Measurements from ENCODE around the gene TWSG1.
"Not testable (repeated sequence)": the region's sequence is repeated elsewhere in the genome, so short reads cannot be mapped to it uniquely, and the experiment has no call there.

Gene TWSG1

DNA sequence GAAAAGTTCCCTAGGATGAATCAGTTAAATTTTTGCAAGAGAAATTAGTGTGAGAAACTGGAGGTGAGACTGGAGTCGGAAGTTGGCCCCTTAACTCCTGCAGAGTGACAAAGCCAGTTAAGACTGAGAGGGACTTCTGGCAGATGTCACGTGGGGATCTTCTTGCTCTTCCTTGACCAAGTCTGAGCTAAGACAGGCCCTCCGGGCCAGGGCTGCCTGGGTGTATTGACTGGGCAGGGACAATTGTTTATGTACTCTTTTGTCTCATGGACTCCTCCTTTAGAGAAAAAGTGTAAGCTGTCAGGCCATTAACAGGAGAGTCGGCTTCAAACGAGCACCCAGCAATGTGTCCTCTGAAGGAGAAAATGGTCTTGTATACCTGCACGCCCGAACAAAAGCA, 92.2 kb downstream of the TWSG1 start:
- DNase-seq (ENCODE audit: low spot score): no peak

DNA sequence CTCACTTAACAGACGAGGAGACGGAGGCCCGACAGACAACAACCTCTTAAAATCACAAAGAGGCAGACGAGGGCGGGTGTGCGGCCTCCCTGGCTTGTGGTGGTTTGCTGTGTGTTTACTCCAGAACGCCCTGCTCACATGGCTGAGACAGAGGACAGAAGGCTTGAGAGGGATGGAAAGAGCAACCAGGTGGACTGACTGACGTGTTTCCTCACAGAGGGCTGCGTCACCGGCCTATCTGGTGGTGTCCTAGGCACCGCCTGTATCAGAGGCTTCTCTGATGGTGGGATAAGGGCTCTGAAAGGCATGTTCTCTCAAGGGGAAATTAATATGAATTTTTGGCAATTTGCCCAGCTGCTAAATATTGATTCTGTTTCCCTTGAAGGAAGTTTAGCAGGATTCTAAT, 93.7 kb downstream of the TWSG1 start:
- no peak for DNase-seq (ENCODE audit: low spot score)

DNA sequence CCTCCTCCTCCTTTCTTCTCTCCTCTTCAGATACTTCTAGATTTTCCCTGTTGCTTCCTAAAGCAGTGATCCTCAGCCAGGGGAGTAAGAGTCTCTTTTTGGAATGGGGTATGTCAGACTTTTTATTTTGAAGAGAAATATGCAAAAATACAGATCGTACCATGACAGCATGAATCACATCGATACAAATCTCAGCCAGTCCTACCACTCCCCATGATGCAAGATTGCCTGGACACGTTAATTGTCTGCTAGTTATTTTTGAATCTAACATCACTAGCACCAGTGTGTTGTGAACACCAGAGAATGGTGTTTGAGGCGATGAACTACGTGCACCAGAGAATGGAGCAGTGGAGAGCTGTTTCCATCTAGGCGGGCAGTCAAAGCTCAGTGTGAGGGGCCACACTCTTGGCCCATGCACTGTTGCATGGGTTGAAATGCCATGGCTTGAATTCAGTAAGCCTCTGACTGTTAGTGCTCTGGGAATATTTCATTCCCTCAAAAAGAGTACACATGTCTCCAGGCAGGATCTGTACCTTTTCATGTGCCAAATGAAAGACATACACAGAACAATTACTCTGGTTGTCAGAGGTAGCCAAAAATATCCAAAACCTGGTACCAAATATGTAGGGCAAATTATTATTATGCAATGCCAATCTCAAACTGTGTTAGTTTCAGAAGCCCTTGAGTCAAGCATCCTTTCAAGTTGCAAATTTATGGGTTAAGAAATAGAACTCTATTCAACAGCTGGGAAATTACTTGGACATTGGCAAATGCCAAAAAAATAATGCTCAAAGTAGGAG, 94.5 kb downstream of the TWSG1 start:
- DNase-seq (ENCODE audit: low spot score): no peak

DNA sequence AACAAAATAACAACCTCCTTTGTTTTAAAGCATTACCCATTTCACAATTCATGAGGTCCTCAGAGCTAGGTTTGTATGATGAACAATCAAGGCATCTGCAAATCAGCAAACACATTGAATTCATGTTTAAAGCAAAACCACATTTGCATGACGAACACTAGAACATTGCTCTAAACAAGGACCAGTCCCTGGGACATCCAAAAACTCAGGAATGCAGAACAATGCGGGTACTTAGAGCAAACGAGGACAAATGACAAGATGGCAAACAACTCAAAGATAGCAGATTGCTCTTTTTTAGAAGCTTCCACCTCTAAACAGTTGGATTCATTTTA, 95.1 kb downstream of the TWSG1 start:
- no peak for DNase-seq (ENCODE audit: low spot score)

DNA sequence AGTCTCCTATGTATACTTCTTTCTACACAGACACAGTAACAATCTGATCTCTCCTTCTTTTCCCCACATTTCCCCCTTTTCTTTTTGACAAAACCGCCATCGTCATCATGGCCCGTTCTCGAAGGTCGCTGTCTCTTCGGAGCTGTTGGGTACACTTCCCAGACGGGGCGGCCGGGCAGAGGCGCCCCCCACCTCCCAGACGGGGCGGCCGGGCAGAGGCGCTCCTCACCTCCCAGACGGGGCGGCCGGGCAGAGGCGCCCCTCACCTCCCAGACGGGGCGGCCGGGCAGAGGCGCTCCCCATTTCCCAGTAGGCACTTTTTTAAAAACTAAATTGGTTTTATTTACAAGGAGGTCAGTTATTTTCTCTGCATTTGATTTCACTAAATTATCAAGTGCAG, 95.7 kb downstream of the TWSG1 start:
- DNase-seq (ENCODE audit: low spot score): not testable (repeated sequence)

DNA sequence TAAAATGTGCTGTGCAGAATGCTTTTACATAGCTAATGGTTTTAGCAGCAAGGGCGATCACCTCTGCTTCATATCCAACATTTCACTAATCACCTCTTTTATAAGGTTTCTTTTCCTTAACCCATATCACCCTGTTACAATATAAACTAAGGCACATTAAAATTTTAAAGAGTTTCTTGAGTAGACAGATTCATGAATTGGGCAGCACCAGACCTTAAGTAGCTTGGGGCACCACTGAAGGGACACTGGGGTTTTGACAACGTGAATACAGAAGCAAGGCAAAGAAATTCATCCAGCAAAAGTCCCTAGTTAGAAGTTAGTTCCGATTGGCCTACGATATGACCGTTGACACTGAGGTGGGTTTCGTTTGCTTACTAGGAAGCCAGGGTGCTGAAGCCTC, 96.7 kb downstream of the TWSG1 start:
- no peak for DNase-seq (ENCODE audit: low spot score)

DNA sequence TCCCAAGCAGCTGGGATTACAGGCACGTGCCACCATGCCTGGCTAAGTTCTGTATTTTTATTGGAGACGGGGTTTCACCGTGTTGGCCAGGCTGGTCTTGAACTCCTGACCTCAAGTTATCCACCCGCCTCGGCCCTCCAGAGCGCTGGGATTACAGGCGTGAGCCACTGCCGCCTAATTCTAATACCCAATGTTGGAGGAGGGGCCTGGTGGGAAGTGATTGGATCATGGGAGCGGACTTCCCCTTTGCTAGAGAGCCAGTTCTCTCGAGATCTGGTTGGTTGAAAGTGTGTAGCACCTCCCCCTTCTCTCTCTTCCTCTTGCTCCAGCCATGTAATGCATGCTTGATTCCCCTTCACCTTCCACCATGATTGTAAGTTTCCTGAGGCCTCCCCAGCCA, 98.5 kb downstream of the TWSG1 start:
- DNase-seq (ENCODE audit: low spot score): not testable (repeated sequence)

DNA sequence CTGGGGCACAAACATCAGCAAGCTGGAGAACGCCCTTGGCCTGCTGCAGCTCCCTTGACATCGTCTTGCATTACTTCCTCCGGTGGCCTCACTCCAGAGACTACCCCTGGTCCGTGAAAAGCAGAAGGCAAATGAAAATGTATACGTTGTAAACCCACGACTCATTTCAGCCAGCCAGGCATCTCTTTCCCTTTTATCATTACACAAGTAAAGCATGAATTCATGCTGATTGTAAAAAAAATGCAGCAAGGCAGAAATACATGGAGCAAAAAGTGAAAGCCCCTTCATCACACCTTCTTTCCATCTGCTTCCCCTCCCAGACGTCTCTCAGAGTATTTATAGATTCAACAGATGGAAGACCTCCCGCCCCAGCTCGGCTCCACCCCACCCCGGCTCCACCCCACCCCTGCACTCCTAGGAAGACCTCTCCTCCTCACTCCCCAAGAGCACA, 99.1 kb downstream of the TWSG1 start:
- no peak for DNase-seq (ENCODE audit: low spot score)

DNA sequence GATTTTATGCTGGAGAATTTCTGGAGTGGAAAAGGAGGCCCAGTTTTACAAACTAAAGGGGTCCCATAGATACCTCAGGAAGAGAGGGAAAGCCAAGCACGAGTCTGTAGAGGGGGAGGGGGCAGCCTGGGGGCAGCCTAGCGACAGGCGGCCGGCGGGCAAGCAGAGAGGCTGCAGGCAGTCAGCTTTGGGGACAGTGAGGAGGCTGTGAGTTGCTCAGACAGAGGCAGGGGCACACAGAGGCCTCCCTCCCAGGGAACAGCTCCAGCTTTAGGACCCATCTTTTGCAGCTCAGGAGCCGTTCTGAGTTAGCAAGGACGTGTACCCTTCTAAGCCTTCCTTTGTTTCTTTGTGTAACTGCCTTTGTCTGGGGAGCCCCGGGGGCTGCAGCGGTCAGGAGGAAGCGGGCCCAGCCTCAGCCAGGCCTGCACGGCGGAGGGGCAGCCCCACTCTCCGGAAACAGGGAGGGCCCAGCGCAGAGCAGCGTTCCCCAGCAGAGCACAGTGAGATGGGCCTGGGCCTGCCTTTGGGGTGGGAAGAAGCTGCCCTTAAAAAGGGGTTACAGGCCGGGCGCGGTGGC, 99.6 kb downstream of the TWSG1 start:
- DNase-seq (ENCODE audit: low spot score): no peak

DNA sequence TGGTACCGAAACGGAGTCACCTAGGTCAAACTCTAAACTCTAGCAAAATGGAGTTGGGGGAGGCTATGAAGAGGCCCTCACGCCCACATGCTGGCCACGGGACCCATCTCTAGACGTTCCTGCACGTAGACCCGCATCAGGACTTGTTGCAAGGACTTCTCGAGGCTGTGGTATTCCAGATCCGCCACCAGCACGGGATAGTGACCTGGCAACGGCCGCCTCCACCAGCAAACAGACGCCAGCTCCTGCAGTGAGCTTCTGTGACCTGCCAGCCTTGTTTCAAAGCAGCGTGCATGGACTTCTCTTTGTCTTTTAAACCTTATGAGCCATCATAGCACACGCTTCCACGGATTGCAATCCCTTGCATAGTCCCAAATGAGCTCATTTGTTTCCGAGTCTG, 100.5 kb downstream of the TWSG1 start:
- DNase-seq (ENCODE audit: low spot score): no peak

DNA sequence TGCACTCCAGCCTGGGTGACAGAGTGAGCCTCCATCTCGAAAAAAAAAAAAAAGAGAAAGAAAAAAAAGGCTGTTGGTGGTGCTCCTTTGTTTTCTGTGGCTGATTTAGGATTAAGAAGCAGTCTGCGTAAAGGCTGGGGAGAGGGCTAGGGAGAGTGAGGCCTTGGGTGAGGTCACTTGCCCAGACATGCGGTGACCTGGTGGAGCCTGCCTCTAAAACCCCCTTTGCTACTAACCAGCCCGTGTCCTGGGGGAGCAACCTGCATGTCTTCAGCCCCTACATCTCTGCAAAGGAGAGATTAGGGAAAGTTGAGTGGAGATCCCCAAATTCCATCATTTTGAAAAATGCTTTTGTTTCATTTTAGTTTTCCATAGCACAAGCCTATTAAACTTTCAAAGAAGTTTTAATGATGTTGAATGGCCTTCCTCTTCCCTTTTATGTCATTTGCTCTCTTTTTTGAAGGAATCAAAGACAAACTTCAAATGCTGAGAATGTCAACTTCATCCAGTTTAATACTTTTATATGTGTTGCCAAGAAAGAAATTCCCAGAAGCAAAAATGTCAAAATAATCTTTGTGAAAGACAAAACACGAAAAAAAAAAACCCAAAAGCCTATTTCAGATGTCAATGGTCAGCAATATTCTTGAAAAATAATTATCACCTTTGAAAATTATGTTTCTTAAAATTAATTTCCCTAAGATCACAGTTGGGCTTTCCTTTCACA, 101.8 kb downstream of the TWSG1 start:
- no peak for DNase-seq (ENCODE audit: low spot score)

DNA sequence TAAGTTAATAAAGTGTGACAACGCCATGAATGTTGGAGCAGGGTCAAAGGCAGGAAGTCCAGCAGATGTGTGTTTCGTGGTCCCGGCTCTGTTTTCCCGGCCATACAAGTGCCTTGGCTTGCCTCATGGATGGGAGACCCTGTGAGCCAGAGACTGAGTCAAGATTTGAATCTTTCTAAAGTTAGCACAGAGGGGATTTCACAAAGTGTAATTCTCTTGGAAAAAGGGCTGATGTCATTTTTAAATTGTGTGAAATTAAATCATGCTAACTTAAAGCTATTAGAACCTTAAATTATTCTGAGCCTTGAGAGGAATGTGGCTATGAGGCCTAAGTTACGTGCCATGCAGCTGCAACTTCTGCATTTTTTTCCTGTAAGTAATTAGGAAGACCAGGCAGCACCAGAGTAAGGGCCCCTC, 102.5 kb downstream of the TWSG1 start:
- DNase-seq (ENCODE audit: low spot score): no peak

DNA sequence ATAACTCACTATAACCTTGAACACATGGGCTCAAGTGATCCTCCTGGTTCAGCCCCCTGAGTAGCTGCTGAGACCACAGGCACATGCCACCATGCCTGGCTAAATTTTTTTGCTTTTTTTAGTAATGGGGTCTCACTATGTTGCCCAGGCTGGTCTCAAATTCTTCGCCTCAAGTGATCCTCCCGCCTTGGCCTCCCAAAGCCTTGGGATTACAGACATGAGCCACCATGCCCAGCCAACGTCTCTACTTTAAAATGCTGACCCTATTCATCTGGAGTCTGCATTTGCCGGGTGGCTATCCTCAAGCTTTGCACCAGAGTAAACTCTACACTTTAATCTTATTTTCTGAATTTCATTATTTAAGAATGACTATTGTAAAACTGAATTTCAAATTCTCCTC, 103.1 kb downstream of the TWSG1 start:
- no peak for DNase-seq (ENCODE audit: low spot score)

DNA sequence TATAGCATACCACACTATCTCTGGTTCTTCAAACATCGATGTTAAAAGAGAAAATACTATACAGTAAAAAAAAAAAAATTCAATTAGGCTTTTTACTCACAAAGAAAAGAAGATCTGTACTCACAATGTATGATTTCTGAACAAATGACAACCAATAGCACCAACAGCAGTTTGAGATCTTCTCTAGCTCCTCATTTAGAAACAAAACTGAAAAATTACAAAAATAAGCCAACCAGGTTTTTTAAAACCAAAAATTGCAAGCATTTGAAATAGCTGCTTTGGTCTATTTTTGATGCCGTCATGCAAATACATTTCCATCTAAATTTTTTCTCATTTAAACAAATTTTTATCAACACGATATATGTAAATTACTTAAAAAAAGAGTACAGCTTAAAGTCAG, 106.5 kb downstream of the TWSG1 start:
- no peak for DNase-seq (ENCODE audit: low spot score)

DNA sequence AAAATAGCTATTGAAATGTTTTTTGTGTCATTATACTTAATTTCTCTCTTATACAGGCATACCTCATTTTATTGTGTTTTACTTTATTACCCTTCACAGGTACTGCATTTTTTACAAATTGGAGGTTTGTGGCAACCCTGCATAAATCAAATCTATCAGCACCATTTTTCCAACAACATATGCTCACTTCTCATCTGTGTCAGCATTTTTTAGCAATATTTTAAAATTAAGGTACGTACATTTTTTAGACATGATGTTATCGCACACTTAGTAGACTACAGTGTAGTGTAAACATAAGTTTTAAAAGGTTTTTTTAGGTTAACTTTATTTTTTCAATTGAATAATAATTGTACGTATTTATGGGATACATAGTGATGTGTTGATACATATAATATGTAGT, 110.0 kb downstream of the TWSG1 start:
- DNase-seq (ENCODE audit: low spot score): no peak

DNA sequence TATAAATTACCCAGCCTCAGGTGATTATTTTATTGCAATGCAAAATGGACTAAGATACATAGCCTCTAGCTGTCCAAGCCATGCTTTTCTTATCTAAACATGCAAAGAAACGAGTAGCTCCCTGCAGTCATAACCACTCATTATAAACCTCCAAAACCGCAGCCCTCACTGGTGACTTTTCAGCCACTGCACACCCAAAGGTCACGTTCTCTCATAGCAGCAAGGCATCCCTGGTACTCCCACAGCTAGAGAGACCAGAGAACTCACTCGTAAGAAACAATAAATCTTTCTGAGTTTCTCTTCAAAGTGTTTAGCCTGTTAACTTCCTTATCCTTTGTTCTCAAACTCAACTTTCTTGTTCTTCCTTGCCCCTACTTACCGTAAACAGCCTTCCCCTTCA, 112.3 kb downstream of the TWSG1 start:
- no peak for DNase-seq (ENCODE audit: low spot score)

DNA sequence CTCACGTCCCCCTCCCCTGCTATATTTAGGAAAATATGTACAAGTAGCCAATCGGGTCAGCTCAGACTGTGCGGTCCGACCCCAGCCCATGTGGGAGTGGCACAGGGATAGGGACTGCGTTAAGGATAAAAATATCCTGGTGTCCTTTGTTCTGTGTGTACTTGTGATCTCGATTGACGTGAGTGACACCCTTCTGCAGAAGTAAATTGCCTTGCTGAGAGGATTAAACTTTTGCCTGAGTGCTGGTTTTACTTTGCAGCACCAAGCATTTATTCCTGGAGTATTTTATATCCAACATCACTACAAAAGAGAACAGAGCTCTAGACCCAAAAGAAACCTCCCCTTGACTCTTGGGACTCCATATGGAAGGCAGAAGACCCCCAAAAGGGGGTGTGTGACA, 112.8 kb downstream of the TWSG1 start:
- DNase-seq (ENCODE audit: low spot score): no peak

DNA sequence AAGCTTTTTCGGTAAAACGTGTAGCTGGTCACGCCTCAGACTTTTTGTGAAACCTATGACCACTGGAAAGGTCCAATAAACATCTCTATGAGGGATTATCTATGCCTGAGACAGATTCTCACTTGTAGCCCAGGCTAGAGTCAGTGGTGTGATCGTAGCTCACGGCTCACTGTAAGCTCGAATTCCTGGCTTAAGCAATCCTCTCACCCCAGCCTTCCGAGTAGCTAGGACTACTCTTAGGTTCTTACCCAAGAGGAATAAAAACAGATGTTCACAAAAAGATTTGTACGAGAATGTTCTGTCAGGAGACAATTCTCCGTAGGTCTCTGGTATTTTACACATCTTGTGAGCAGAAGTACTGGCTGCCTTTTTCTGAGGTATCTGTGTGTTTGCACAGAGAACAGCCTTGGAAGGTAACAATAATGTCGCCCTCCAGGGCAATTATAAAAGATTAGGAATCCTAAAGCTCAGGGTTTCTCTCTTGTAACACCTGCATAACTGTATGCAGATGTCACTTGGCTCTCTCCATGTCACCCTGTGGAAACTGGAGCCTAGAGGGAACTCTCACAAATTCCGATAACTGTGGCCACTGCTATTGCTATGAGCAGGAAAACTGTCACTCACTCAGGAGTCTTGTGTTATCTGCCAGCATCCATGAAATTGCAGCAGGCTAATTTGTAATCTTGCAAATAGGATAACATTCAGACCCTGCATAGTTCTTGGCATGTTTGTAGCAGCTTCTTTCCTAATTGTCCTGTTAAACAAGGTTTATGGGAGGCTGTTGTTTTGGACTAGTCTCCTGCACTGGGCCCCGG, 115.2 kb downstream of the TWSG1 start:
- DNase-seq (ENCODE audit: low spot score): no peak

DNA sequence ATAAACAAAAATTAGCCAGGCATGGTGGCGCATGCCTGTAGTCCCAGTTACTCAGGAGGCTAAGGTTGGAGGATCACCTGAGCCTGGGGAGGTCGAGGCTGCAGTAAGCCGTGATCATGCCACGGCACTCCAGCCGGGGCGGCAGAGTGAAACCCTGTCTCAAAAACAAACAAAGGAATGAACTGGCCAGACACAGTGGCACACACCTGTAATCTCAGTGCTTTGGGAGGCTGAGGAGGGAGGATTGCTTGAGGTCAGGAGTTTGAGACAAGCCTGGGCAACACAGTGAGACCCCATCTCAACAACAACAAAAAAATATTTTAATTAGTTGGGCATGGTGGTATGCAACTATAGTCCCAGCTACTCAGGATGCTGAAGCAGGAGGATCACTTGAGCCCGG, 116.3 kb downstream of the TWSG1 start:
- not testable (repeated sequence) for DNase-seq (ENCODE audit: low spot score)
